Colon (tissue), 2 donors: ENCODE data around the gene MICALL1.
"Not testable (repeated sequence)": the region's sequence is repeated elsewhere in the genome, so short reads cannot be mapped to it uniquely, and the experiment has no call there.

Experiments used
- FAIRE-seq: peaks from 2 replicates; lab custom pipeline; 2012; peaks lifted over from hg19 to GRCh38; lab: Jason Lieb, UNC
- donor health status: control.
- donor health status: control.

Gene MICALL1

DNA sequence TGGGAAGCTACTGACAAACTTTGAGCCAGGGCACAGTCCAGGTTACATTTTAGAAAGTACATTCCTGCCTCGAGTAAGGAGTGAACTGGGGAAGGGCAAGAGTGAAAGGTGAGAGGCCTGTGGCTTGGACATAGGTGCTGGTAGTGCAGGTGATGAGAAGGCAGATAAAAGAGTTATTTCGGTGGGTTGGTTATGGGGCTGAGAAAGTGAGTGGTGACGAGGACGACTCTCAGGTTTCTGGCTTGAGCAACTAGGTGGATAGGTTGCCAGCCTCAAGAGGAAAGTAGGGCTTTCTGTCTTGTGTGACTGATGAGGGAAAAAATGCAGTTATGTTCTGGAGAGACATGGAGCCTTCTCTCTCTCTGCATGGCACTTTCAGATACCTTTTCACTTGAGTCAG lies 51.1 kb downstream of the MICALL1 start:
- no peak for FAIRE-seq

GRCh38 chr22:37959231-37959825 lies 53.2 kb downstream of the MICALL1 start:
- FAIRE-seq: no peak

DNA sequence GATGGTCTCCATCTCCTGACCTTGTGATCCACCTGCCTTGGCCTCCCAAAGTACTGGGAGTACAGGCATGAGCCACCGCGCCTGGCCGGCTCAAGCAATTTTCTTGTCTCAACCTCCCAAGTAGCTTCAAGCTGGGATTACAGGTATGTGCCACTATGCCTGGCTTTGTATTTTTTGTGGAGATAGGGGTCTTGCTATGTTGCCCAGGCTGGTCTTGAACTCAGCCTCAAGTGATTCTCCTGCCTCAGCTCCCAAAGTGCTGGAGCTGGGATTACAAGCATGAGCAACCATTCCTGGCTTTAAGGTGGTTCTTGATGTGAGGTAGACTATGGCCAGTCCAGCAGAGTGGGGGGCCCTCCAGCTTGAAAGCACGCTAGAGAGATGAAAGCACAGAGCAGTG lies 55.0 kb downstream of the MICALL1 start:
- FAIRE-seq: no peak

GRCh38 chr22:37965940-37966664 lies 60.0 kb downstream of the MICALL1 start:
- no peak for FAIRE-seq

DNA sequence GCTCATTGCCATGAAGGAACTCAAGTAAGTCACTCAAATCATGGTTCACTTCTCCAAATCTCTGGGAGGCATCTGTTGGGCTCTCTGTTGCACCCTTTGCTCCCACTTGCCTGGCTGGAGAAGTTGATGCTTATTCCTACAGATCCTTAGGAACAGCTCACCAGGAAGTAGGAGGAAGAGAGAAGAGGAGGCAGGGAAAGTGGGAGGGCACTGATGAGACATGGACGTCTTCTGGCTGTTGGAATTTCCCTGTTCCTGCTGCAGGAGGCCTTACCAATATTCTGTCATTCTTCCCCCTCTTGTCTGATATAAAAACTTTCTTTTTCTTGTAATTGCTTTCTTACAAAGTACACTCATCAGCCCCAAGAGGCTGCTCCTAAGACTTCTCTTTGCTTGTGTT lies 61.0 kb downstream of the MICALL1 start:
- no peak for FAIRE-seq

DNA sequence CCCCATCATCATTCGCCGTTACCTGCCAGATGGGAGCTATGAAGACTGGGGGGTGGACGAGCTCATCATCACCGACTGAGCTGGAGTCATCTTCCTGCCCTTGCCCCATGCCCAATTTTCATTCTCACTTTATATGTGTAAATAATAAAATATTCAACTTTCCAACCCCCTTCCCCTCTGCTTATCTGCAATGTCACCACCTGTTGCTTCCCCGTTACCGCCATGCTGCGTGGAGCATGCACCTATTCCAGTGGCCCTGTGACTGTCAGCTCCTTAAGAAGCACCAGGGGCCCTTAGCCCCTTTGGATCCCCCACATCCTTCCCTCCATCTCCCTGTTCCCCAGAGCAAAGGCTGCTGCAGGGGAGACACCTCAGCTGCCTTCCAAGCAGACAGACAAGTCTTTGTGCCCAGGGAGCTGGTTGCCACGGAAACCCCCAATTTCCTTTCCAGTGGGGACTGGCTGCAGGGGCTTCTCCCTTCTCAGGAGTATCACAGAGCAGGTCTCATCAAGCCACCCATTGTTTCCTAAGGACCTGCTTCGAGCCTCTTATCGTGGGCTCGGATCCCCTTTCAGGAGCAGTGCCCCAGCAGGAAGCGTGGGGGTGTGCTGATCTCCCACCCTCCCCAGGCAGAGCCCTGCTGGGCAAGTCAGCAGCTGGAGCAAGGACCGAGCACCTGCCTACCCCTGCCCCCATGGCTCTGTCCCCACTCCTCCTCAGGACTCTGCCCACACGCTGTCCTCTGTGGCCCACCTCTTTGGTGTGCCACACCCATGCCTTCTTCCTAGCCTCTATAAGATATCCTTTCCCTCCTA lies 61.7 kb downstream of the MICALL1 start:
- FAIRE-seq: no peak

DNA sequence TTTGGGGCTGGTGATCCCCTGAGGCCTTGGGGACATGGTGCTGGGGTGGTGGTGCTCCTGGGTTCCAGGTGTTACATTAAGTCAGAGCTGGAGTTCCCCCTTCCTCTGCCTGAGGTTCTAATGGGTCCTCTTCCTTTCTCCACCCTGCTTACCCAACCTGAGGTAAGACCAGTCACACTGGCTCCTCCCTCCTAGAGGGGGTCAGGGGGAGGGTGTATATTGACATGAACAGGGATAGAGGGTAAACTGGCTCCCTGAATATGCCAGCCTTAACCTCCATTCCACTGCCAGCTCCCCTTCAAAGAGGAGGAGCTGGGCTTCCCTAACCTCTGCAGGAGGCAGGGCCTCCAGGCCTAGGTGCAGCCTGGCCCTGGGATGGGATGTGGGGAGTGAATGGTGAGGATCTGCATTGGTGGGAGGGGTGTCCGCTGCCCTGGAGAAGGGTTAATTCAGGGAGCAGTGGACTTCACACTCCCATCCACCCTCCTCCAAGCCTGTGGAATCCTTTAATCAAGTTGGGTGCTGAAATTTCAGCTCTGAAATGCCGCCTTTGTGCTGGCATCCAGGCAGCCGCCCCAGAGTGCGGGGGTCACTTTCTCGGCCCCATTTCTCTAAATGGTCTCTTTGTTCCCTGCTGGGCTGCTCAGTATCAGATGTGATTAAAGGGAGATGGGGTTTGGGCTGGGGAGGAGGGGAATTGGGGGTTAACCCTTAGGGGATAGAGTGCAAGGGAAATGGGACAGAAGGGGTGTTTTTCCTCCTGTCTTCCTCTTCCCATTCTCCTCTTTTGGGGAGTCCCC lies 62.6 kb downstream of the MICALL1 start:
- no peak for FAIRE-seq

DNA sequence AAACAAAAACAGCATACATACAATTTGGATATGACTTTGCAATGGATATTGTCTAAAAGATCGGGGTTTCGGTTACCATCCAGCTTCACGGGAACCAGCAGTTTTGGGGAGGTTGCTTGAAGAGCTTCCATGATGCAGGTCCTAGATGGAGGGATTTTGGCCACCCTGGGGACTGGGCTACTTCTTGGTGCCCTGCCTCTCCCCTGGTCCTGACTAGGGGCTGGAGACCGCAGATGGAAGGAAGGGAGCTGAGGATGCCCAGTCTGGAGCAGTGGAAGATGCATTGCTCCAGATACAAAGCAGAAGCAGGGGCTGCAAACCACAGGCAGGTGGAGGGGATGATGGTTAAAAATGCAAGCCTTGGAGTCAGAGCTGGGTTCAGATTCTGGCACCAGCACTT lies 64.8 kb downstream of the MICALL1 start:
- no peak for FAIRE-seq

GRCh38 chr22:37971475-37972434 lies 65.7 kb downstream of the MICALL1 start:
- FAIRE-seq: no peak

GRCh38 chr22:37972527-37972926 lies 66.4 kb downstream of the MICALL1 start:
- no peak for FAIRE-seq

DNA sequence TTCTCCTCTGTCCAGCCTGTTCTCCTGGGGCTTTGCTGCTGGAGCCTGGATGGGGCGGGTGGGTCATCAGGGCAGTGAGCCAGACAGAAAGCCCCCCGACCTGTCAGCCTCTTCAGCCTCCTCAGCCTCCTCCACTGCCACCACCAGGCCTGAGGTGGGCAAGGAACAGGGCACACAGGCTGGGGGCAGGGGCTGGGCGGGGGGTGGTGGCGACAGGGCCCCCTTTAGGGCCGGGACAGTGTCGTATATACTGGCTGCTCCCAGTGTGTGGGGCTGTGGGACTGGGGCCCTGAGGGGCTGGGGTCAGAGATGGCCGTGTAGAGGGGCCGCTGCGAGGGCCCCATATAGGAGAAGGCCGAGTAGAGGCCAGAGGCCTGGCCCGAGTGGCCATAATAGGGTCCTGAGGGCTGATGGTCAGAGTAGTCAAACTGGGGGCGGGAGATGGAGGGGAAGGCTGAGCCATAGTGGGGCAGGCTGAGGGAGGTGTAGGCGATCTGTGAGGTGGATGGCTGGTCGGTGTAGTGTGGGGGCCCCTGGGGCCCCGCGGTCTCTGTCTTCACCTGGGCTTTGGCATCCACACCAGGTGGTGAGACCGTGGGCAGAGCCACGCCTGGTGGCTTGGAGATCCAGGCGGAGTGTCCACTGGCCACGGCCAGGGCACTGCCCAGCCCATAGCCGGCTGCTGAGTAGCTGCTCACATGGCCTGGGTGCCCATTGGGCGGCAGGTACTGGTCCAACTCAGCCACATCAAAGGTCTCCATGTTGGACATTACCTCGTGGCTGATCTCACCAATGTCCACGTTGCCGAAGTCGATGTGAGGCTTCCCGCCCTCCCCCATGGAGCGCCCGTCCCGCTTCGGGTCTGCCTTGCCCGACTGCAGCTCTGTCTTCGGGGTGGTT lies 67.4 kb downstream of the MICALL1 start:
- no peak for FAIRE-seq

- FAIRE-seq: no peak
Observed at GRCh38 chr22:37975153-37975552, 69.1 kb downstream of the MICALL1 start.

DNA sequence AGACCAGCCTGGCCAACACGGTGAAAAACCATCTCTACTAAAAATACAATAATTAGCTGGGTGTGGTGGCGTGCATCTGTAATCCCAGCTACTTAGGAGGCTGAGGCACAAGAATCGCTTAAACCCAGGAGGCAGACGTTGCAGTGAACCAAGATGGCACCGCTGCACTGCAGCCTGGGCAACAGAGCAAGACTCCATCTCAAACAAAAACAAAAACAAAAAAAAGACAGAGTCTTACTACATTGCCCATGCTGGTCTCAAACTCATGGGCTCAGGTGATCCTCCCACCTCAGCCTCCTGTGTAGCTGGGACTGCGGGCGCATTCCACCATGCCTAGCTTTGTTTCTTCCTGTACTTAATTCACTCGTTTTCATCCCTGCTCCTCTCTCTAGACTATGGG lies 69.9 kb downstream of the MICALL1 start:
- FAIRE-seq: not testable (repeated sequence)

DNA sequence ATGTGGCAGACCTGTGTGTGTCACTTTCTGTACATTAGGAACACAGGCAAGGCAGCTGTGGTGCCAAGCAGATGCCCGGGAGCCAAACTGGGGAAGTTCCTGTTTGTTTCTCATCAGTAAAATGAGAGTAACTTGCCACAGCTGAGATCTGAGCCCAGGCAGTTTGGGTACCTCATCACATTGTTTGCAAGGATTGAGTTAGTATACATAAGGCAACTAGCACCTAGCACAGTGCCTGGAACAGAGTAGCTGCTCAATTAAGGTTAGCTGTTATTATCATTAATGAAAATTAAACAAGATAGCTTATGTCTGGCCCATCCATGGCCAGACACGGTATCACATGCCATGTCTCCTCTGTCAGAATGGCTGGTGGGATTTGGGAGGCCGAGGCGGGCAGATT lies 70.5 kb downstream of the MICALL1 start:
- no peak for FAIRE-seq

DNA sequence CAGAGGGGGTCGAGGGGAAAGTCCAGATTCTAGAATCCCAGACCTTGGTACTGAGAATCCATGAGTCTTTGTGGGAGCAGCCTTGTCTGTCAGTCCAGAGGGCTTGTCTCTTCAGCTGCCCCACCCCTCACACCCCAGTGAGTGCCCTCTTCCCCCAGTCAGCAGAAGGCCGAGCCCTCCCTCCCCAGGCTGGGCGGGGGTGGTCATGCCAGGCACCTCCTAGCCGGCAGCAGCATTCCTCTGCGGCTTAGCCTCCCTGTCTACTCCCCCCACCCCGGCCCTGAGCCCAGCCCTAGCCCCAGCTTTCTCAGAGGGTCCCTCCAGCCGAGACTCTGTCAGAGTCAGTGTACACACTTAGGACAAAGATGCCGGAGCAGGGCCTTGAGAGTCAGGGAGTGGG lies 73.7 kb downstream of the MICALL1 start:
- FAIRE-seq: no peak

GRCh38 chr22:37981282-37982011 lies 75.3 kb downstream of the MICALL1 start:
- FAIRE-seq: no peak

DNA sequence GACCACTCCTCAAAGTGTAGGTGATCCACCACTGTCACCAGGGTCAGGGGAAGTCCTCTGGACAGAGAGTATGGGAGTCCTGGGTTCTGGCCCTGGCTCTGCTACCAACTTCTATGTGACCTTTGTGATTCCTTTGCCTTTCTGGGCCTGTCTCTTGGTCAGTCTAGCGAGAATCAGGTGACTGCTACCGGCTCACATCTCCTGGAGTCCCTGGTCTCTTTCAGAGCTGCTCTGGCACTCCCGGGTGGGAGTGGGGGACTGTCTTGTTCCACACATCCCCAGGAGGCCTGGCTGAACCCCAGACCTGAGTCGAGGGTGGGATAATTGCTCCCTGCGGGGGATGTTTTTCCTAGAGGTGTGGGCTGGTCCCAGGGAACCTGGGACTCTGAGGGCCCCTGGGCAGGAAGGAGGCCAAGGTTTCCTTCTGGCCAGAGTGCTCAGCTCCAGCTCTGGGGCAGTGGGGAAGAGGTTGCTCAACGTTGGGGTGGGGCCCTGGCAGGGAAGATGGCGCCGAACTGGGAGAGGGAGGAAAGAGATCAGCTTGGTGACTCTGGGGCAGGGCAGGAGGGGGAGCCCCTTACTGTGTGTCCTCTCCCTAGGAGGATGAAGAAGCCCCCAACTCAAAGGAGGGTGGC lies 76.2 kb downstream of the MICALL1 start:
- FAIRE-seq: no peak

GRCh38 chr22:37982938-37983859 lies 77.1 kb downstream of the MICALL1 start:
- no peak for FAIRE-seq
